Stimulated activated CD4-positive, alpha-beta T cell treated with anti-CD3 and anti-CD28 coated beads, TNF-alpha, amount 100 ng/mL, for 24 hours (primary cell): Measurements from ENCODE around the gene TMEM141.

ENCODE experiments used
- DNase-seq, 3 experiments: peaks; one replicate each; pipeline ENCODE4 v3.0.0-alpha.2; 2020; ENCODE audit warnings: low read depth in 3 of 3

Gene TMEM141

GRCh38 chr9:136814725-136815421 lies 23.7 kb downstream of the TMEM141 start:
- no peak for DNase-seq

- no peak for DNase-seq
Measured at GRCh38 chr9:136815422-136815782, 24.3 kb downstream of the TMEM141 start.

GRCh38 chr9:136820971-136821825 lies 30.1 kb downstream of the TMEM141 start:
- DNase-seq: no peak

GRCh38 chr9:136821826-136822544 lies 30.8 kb downstream of the TMEM141 start:
- DNase-seq: no peak

- DNase-seq: no peak
Measured at GRCh38 chr9:136823136-136824046, 32.2 kb downstream of the TMEM141 start.

- DNase-seq: no peak
Measured at GRCh38 chr9:136824496-136825225, 33.5 kb downstream of the TMEM141 start.

- DNase-seq: no peak
Measured at GRCh38 chr9:136825295-136826187, 34.4 kb downstream of the TMEM141 start.

- DNase-seq: no peak
Measured at GRCh38 chr9:136826188-136826541, 35.0 kb downstream of the TMEM141 start.

- no peak for DNase-seq
Measured at GRCh38 chr9:136826703-136827582, 35.8 kb downstream of the TMEM141 start.

- DNase-seq: no peak
Measured at GRCh38 chr9:136827794-136828473, 36.8 kb downstream of the TMEM141 start.

GRCh38 chr9:136828474-136829140 lies 37.5 kb downstream of the TMEM141 start:
- no peak for DNase-seq

GRCh38 chr9:136829412-136829811 lies 38.3 kb downstream of the TMEM141 start:
- DNase-seq: no peak

- no peak for DNase-seq
Measured at GRCh38 chr9:136829981-136830885, 39.1 kb downstream of the TMEM141 start.

GRCh38 chr9:136831002-136831719 lies 40.0 kb downstream of the TMEM141 start:
- DNase-seq: no peak

GRCh38 chr9:136831720-136832104 lies 40.6 kb downstream of the TMEM141 start:
- DNase-seq: no peak

GRCh38 chr9:136832581-136832980 lies 41.4 kb downstream of the TMEM141 start:
- DNase-seq: no peak
